ENCODE data around the gene SMIM26. TPM values are rescaled to one million over a fixed set of nuclear protein-coding genes. Genes with fewer than 3 reads are reported as not detected.

The SMIM26 gene
- polyA plus RNA-seq, 1 experiment = 108 TPM

GRCh38 chr20:18588574-18588933 is 21.3 kb downstream of the SMIM26 start:
- Histone ChIP-seq H3K36me3 (ENCODE audit: control insufficient read depth, insufficient read depth, low read length) (no peaks in the 10 kb centered on the region), H3K27me3 (ENCODE audit: control insufficient read depth, insufficient read depth, low read length) (no peaks in the 10 kb centered on the region), H3K4me3 (ENCODE audit: low read depth, low read length) (peak overlapping the region; percentile 63)
- POLR2A ChIA-PET = interaction anchor here (0.5 kb wide), 1 partner anchor 21 kb away, joined by 10 read pairs; no protein-coding TSS in a partner anchor
- DNase-seq (ENCODE audit: low read depth) = no peak
- TF ChIP-seq, protein P1, sequence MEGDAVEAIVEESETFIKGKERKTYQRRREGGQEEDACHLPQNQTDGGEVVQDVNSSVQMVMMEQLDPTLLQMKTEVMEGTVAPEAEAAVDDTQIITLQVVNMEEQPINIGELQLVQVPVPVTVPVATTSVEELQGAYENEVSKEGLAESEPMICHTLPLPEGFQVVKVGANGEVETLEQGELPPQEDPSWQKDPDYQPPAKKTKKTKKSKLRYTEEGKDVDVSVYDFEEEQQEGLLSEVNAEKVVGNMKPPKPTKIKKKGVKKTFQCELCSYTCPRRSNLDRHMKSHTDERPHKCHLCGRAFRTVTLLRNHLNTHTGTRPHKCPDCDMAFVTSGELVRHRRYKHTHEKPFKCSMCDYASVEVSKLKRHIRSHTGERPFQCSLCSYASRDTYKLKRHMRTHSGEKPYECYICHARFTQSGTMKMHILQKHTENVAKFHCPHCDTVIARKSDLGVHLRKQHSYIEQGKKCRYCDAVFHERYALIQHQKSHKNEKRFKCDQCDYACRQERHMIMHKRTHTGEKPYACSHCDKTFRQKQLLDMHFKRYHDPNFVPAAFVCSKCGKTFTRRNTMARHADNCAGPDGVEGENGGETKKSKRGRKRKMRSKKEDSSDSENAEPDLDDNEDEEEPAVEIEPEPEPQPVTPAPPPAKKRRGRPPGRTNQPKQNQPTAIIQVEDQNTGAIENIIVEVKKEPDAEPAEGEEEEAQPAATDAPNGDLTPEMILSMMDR (IDR thresholded peaks at IDR 0.05; ENCODE audit: insufficient read depth, low read depth, low read length) = no peak
- CTCF ChIA-PET = interaction anchor here (0.6 to 1.1 kb wide), 4 partner anchors 10 to 100 kb away, joined by 3 to 4 read pairs (median 3); no protein-coding TSS in a partner anchor

GRCh38 chr20:18589941-18590674 is 22.9 kb downstream of the SMIM26 start:
- TF ChIP-seq, protein P1 (IDR thresholded peaks at IDR 0.05; ENCODE audit: insufficient read depth, low read depth, low read length) = no peak
- CTCF ChIA-PET = interaction anchor here (1.0 kb wide), 1 partner anchor 25 kb away, joined by 3 read pairs; no protein-coding TSS in a partner anchor
- DNase-seq (ENCODE audit: low read depth) = no peak
- POLR2A ChIA-PET = no interaction called here
- Histone ChIP-seq H3K27me3 (ENCODE audit: control insufficient read depth, insufficient read depth, low read length) (no peaks in the 10 kb centered on the region), H3K36me3 (ENCODE audit: control insufficient read depth, insufficient read depth, low read length) (no peaks in the 10 kb centered on the region; the same call in 1 of the 2 replicates), H3K4me3 (ENCODE audit: low read depth, low read length) (no peak overlapping the region)

DNA sequence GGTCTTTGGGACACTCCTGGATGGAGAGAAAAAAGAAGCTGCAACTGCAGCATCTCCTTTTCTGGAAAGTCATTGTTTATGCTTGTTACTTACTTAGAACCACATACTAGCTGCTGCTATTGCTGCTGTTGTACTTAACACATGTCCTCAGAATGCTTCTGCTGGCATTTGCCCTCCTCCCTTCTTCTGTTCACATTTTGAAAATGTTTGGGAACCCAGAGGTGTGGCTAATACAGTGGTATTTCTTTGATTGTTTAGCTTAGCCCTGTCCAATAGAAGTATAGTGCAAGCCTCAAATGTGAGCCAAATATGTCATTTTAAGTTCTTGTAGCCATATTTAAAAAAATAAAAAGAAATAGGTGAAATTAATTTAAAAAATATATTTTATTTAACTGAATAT is 29.0 kb downstream of the SMIM26 start:
- TF ChIP-seq, protein P1 (IDR thresholded peaks at IDR 0.05; ENCODE audit: insufficient read depth, low read depth, low read length) = no peak
- peaks cover 1% of the 10 kb centered on the region; the same call in 1 of the 2 replicates for H3K36me3 ChIP-seq (ENCODE audit: control insufficient read depth, insufficient read depth, low read length)
- POLR2A ChIA-PET = no interaction called here
- H3K27me3 ChIP-seq (ENCODE audit: control insufficient read depth, insufficient read depth, low read length) = no peaks in the 10 kb centered on the region
- no peak overlapping the region for H3K4me3 ChIP-seq (ENCODE audit: low read depth, low read length)
- no peak for DNase-seq (ENCODE audit: low read depth)
- CTCF ChIA-PET = interaction anchor here (1.5 kb wide), 1 partner anchor 36 kb away, joined by 3 read pairs; no protein-coding TSS in a partner anchor

DNA sequence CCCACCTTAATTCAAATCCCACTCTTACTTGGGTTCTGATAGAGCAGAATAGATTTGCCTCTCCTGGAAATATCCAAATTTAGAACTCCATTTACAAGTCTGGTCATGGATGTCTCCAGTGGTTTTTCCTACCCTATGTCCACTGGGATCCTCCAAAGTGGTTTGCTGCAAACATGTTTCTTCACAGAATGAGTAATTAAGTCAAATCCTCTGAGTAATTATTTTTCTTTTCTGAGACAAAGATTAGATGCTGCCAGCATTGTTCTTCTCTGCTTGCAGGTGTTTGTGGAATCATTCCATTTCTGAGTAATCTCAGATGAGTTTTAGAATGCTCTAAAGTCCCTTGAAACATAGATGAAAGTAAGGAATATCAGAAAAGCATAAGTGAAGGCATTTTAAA is 42.5 kb downstream of the SMIM26 start:
- ChIA-PET POLR2A (no interaction called here), CTCF (no interaction called here)
- Histone ChIP-seq H3K4me3 (ENCODE audit: low read depth, low read length) (no peak overlapping the region), H3K36me3 (ENCODE audit: control insufficient read depth, insufficient read depth, low read length) (no peaks in the 10 kb centered on the region), H3K27me3 (ENCODE audit: control insufficient read depth, insufficient read depth, low read length) (no peaks in the 10 kb centered on the region)
- TF ChIP-seq, protein P1 (IDR thresholded peaks at IDR 0.05; ENCODE audit: insufficient read depth, low read depth, low read length) = no peak
- DNase-seq (ENCODE audit: low read depth) = no peak

DNA sequence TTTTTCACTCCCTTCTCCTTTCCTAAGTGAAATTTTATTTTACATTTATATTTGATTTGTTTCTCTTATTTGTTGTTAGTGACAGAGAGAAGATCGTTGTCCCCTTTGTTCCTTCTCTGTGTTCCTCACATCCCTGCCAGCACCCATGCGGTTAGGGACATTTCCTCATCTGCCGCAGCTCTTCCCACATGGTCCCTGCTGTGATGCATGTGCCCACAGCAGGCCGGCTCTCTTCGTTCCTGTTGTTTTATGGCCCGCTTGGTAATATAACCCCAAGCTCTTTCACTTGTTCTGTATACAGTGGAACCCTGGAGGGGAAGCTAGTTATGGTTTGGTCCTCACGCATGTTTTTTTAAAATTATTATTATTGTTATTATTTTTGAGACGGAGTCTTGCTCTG is 44.3 kb downstream of the SMIM26 start:
- CTCF ChIA-PET = no interaction called here

More for the DNA sequence above, 44.3 kb downstream of the SMIM26 start:
- Histone ChIP-seq H3K27me3 (ENCODE audit: control insufficient read depth, insufficient read depth, low read length) (no peaks in the 10 kb centered on the region), H3K4me3 (ENCODE audit: low read depth, low read length) (no peak overlapping the region), H3K36me3 (ENCODE audit: control insufficient read depth, insufficient read depth, low read length) (no peaks in the 10 kb centered on the region)
- POLR2A ChIA-PET = no interaction called here
- DNase-seq (ENCODE audit: low read depth) = no peak
- TF ChIP-seq, protein P1 (IDR thresholded peaks at IDR 0.05; ENCODE audit: insufficient read depth, low read depth, low read length) = no peak
